ENCODE results near the gene OLFM4. TPM values are rescaled to one million over a fixed set of nuclear protein-coding genes. Genes with fewer than 3 reads are reported as not detected.

Gene OLFM4
- total RNA-seq, 1 experiment from 2014 or later: not detected

DNA sequence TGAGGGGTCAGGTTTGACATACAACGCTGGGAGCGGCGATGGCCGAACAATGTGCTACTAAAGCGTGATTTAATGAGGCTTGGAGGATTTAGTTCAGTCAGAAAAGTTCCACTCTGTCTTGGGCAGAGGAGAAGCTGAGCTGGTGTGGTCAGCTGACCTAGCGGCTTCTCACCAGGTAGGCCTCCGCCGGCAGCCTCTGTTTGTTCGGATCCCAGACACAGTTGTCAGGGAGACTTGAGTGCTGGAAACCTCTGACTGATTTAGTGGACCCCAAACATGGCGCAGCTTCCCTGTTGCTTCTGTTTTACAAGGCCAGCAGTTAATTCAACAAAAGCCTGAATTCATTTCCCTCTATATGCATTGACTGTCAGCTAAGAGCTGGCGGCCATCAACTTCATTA is 36.5 kb upstream of the OLFM4 start:
- DNase-seq (ENCODE audit: low read depth, low spot score) (no peak), ATAC-seq (no peak)
- Histone ChIP-seq H3K27ac (ENCODE audit: low read length) (no peak overlapping the region), H3K4me1 (ENCODE audit: control insufficient read depth, insufficient read depth, low read length) (no peaks in the 10 kb centered on the region), H3K27me3 (ENCODE audit: control insufficient read depth, insufficient read depth, low read length) (no peaks in the 10 kb centered on the region), H3K36me3 (ENCODE audit: control insufficient read depth, insufficient read depth, low read length) (no peaks in the 10 kb centered on the region), H3K4me3 (ENCODE audit: low read depth in 2 of 2, low read length in 2 of 2) (no peak overlapping the region), H3K9me3 (ENCODE audit: control insufficient read depth, insufficient read depth, low read depth, low read length) (no peaks in the 10 kb centered on the region)
- TF ChIP-seq TCF7L2 (IDR thresholded peaks at IDR 0.05; ENCODE audit: low read depth, low read length) (no peak), POLR2AphosphoS5 (IDR thresholded peaks at IDR 0.05; ENCODE audit: low read depth, low read length) (no peak), CTCF (IDR thresholded peaks at IDR 0.05) (no peak), SIN3A (IDR thresholded peaks at IDR 0.05; ENCODE audit: borderline replicate concordance, insufficient read depth, low read depth, low read length) (no peak)
- TF ChIP-seq, protein P1, sequence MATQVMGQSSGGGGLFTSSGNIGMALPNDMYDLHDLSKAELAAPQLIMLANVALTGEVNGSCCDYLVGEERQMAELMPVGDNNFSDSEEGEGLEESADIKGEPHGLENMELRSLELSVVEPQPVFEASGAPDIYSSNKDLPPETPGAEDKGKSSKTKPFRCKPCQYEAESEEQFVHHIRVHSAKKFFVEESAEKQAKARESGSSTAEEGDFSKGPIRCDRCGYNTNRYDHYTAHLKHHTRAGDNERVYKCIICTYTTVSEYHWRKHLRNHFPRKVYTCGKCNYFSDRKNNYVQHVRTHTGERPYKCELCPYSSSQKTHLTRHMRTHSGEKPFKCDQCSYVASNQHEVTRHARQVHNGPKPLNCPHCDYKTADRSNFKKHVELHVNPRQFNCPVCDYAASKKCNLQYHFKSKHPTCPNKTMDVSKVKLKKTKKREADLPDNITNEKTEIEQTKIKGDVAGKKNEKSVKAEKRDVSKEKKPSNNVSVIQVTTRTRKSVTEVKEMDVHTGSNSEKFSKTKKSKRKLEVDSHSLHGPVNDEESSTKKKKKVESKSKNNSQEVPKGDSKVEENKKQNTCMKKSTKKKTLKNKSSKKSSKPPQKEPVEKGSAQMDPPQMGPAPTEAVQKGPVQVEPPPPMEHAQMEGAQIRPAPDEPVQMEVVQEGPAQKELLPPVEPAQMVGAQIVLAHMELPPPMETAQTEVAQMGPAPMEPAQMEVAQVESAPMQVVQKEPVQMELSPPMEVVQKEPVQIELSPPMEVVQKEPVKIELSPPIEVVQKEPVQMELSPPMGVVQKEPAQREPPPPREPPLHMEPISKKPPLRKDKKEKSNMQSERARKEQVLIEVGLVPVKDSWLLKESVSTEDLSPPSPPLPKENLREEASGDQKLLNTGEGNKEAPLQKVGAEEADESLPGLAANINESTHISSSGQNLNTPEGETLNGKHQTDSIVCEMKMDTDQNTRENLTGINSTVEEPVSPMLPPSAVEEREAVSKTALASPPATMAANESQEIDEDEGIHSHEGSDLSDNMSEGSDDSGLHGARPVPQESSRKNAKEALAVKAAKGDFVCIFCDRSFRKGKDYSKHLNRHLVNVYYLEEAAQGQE (IDR thresholded peaks at IDR 0.05; ENCODE audit: insufficient read depth in 1 of 2, low read depth in 2 of 2, low read length in 1 of 2): no peak
- intact Hi-C loops (cut with micrococcal nuclease; ENCODE audit: unreplicated experiment) (no loop called here), in situ Hi-C loops (cut with HindIII; ENCODE audit: low pct_unique_long_range_greater_than_20kb, low sequenced_read_pairs) (no loop called here)
- ChIA-PET CTCF (no interaction called here), POLR2A (no interaction called here)
- BruUV-seq (replicated peaks): no TSS peak

GRCh38 chr13:52994051-52994450 is 34.6 kb upstream of the OLFM4 start:
- no peak overlapping the region for H3K4me3 ChIP-seq (ENCODE audit: low read depth in 2 of 2, low read length in 2 of 2)
- CTCF ChIA-PET: no interaction called here
- no peak for ATAC-seq
- H3K4me1 ChIP-seq (ENCODE audit: control insufficient read depth, insufficient read depth, low read length): no peaks in the 10 kb centered on the region
- intact Hi-C loops (cut with micrococcal nuclease; ENCODE audit: unreplicated experiment): no loop called here
- TF ChIP-seq CTCF (IDR thresholded peaks at IDR 0.05): no peak
- TF ChIP-seq SIN3A (IDR thresholded peaks at IDR 0.05; ENCODE audit: borderline replicate concordance, insufficient read depth, low read depth, low read length): no peak
- TF ChIP-seq, protein P1 (IDR thresholded peaks at IDR 0.05; ENCODE audit: insufficient read depth in 1 of 2, low read depth in 2 of 2, low read length in 1 of 2): no peak
- TF ChIP-seq TCF7L2 (IDR thresholded peaks at IDR 0.05; ENCODE audit: low read depth, low read length): no peak
- TF ChIP-seq POLR2AphosphoS5 (IDR thresholded peaks at IDR 0.05; ENCODE audit: low read depth, low read length): no peak
- DNase-seq (ENCODE audit: low read depth, low spot score): no peak
- H3K36me3 ChIP-seq (ENCODE audit: control insufficient read depth, insufficient read depth, low read length): no peaks in the 10 kb centered on the region
- POLR2A ChIA-PET: no interaction called here
- no peaks in the 10 kb centered on the region for H3K27me3 ChIP-seq (ENCODE audit: control insufficient read depth, insufficient read depth, low read length)
- no peaks in the 10 kb centered on the region for H3K9me3 ChIP-seq (ENCODE audit: control insufficient read depth, insufficient read depth, low read depth, low read length)
- no TSS peak for BruUV-seq (replicated peaks)
- in situ Hi-C loops (cut with HindIII; ENCODE audit: low pct_unique_long_range_greater_than_20kb, low sequenced_read_pairs): no loop called here
- H3K27ac ChIP-seq (ENCODE audit: low read length): no peak overlapping the region
